GM11168 (cell line): Measurements from ENCODE around the gene ARMH1.

ENCODE experiments used
- in situ Hi-C: fragments of 300-500 bp; cut with MboI; formaldehyde crosslinking; loops from one replicate; pipeline ENCODE4 v1.12.0; 2022; ENCODE audit warnings: low sequenced_read_pairs; ENCODE audit not compliant: unreplicated experiment

Gene ARMH1

GRCh38 chr1:44674113-44675000 lies at the start of gene ARMH1, which contains the start of gene TMEM53:
Gene ARMH1 (plus strand): TSS chr1:44674714. CDS start chr1:44689698, 14,984 bp downstream.
Gene TMEM53 (minus strand): TSS chr1:44674481. CDS start chr1:44674391, 90 bp downstream.
- in situ Hi-C loops, result no loop called here

- in situ Hi-C loops, result no loop called here
These were observed 49.2 kb upstream of the ARMH1 start for GRCh38 chr1:44625348-44625747.

- in situ Hi-C loops, result no loop called here
These were observed 45.4 kb upstream of the ARMH1 start for GRCh38 chr1:44628962-44629756.

- in situ Hi-C loops, result no loop called here
These were observed 44.4 kb upstream of the ARMH1 start for GRCh38 chr1:44630116-44630515.

- in situ Hi-C loops, result no loop called here
These were observed 43.2 kb upstream of the ARMH1 start for GRCh38 chr1:44631333-44631646.

- in situ Hi-C loops, result no loop called here
These were observed 42.6 kb upstream of the ARMH1 start for GRCh38 chr1:44631647-44632539.

GRCh38 chr1:44632598-44632997 lies 41.9 kb upstream of the ARMH1 start:
- in situ Hi-C loops, result no loop called here

DNA sequence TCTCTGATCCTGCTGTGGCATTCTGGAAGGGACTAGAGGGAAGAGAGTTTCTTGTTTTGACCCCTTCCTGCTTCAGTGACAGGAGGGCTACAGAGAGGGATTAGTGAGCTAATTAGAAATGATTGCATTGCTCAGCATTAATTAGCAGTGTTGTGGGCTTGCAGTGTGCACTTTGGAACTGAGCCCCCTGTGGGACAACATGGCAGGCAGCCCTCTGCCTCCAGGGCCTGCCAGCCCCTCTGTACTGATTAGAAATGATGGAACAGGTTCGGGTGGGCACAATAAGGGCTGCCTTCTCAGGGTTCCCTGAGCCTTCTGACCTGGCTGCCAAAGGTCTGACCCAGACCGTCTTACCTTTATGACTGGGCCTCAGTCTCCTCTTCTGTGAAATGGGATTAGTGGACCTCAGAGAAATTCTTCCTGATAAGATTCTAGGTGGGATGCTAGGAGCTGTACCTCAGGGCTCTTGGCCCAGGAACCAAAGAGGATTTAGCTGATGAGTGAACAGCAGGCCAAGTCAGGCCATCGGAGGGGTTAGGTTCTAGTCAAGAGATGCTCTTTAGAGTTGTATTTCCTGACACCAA lies 39.8 kb upstream of the ARMH1 start:
- in situ Hi-C loops, result no loop called here

GRCh38 chr1:44635439-44635838 lies 39.1 kb upstream of the ARMH1 start:
- in situ Hi-C loops, result no loop called here

GRCh38 chr1:44636083-44636687 lies 38.3 kb upstream of the ARMH1 start:
- in situ Hi-C loops, result no loop called here

DNA sequence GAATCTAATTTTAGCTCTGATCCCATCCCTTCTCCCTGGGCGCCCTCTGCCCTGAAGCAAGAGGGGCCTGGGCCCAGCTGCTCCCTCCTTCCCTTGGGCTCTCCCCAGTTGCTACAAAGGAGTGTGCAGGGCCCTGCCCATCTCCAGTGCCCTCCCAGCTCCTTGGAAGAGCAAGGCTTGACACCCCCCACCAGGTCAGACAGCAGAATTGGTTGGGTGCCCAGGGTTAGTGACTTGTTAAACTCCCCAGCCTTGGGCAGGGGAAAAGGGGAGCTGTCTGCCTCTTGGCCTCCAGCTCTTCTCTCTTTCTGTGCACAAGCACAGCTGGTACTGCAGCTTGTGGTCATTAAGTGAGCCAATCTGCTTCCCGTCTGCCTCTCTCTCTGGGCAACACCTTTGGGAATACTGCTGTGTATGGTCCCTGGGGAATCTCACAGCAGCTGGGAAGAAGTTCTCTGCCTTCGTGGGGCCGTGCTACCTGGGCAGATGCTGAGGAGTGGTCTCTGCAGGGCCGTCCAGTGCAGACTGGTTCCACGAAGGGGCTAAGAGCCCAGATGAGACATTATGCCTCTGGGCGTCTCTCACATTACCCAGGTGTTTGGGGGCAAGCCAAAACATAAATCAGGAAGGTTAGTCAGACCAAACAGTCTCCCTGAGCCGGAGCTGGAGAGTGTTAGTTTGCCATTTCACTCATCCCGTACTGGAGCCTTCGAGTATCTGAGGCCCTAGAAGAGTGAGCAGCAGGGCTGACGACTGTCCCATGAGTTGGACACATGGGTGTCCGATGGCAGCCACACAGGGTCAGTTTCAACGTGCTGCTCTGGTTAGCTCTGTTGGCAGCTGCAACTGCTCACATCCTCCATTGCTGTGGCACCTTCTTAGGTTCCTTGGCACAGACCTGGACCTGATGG lies 37.6 kb upstream of the ARMH1 start:
- in situ Hi-C loops, result no loop called here

- in situ Hi-C loops, result no loop called here
These were observed 36.7 kb upstream of the ARMH1 start for GRCh38 chr1:44637702-44638411.

- in situ Hi-C loops, result no loop called here
These were observed 34.2 kb upstream of the ARMH1 start for GRCh38 chr1:44640200-44640853.

GRCh38 chr1:44641126-44642102 lies 33.1 kb upstream of the ARMH1 start:
- in situ Hi-C loops, result no loop called here

GRCh38 chr1:44642255-44642654 lies 32.3 kb upstream of the ARMH1 start:
- in situ Hi-C loops, result no loop called here

DNA sequence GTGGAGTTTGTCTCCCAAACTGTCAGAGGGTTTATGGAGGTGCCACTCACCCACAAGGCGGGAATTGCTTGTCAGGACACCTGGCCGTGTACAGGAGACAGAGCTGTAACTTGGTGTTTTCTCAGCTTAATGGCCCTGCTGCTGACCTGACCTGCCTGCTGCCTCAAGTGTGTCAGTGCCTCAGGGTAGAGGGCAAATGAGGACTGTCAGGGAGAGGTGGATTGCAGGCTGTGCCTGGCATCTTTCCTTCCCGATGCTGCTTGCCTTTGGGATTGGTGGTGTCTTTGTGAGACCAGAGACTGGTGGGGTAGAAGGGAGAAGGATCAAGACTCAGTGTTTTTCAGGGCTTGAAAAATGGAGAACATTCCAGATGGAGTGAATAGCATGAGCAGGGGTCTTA lies 31.6 kb upstream of the ARMH1 start:
- in situ Hi-C loops, result no loop called here
